SU-DHL-6 (cell line): ENCODE results near the gene ANKH.

ENCODE experiments used
- CTCF ChIP-seq: fragments of 200-600 bp; sonication (generic); IDR thresholded peaks from one replicate; pipeline ENCODE4 v1.5.1; 2017; ENCODE audit warnings: antibody characterized with exemption, mild to moderate bottlenecking, low read length, moderate library complexity; ENCODE audit not compliant: insufficient read depth, poor library complexity, severe bottlenecking
- EZH2phosphoT487 ChIP-seq: fragments of 200-600 bp; sonication (generic), shearing (Covaris generic); conservative IDR thresholded peaks from 2 replicates; pipeline ENCODE4 v1.6.1; 2018; ENCODE audit warnings: mild to moderate bottlenecking, antibody characterized with exemption, low read length, moderate library complexity, mixed read lengths

- no peak for TF ChIP-seq CTCF
- no peak for TF ChIP-seq EZH2phosphoT487
Measured at GRCh38 chr5:14777932-14778791, 93.4 kb downstream of the ANKH start.
